ENCODE data around the gene GNG10.

- no peak for TF ChIP-seq NFIC (IDR thresholded peaks at IDR 0.05)
- TF ChIP-seq TAF1 (IDR thresholded peaks at IDR 0.05; ENCODE audit: low read depth), result no peak
- TF ChIP-seq USF1 (IDR thresholded peaks at IDR 0.05), result no peak
- TF ChIP-seq, protein P1, sequence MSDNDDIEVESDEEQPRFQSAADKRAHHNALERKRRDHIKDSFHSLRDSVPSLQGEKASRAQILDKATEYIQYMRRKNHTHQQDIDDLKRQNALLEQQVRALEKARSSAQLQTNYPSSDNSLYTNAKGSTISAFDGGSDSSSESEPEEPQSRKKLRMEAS (IDR thresholded peaks at IDR 0.05), result no peak
- TF ChIP-seq RAD21 (IDR thresholded peaks at IDR 0.05; ENCODE audit: low read depth), result peak; percentile 70
- no peak for TF ChIP-seq YY1 (IDR thresholded peaks at IDR 0.05; ENCODE audit: low read depth)
- TF ChIP-seq EP300 (IDR thresholded peaks at IDR 0.05; ENCODE audit: borderline replicate concordance), result no peak
Observed at GRCh38 chr9:111691672-111692329, 30.4 kb downstream of the GNG10 start.

Measured in Ishikawa (cell line).